ENCODE results near the gene BST1. TPM values are rescaled to one million over a fixed set of nuclear protein-coding genes. Genes with fewer than 3 reads are reported as not detected.

The BST1 gene
- total RNA-seq, 1 experiment from 2014 or later = not detected

GRCh38 chr4:15682242-15683142 lies 20.4 kb upstream of the BST1 start:
- H2AFZ ChIP-seq (ENCODE audit: low read length) = no peak overlapping the region
- Mint-ChIP-seq H3K9me3 (no peaks in the 10 kb centered on the region), H3K27ac (peak overlapping the region; percentile 100), H3K4me3 (peak overlapping the region; percentile 97 to 99), H3K4me1 (peaks cover 51 to 53% of the 10 kb centered on the region in 2 experiments), H3K27me3 (ENCODE audit: low read depth) (no peaks in the 10 kb centered on the region), H3K36me3 (ENCODE audit: insufficient read depth in 1 of 3, low read depth in 3 of 3) (peaks cover 17 to 28% (median 21%) of the 10 kb centered on the region in 3 experiments)
- no peak overlapping the region for H3K4ac ChIP-seq (ENCODE audit: low read depth, low read length)
- no peak overlapping the region for H4K5ac ChIP-seq (ENCODE audit: insufficient read length, low read depth, low read length)
- H3K27me3 ChIP-seq (ENCODE audit: insufficient read depth, low read length) = no peaks in the 10 kb centered on the region
- H3K9me3 ChIP-seq (ENCODE audit: control insufficient read depth, low read depth, low read length) = no peaks in the 10 kb centered on the region
- no peak overlapping the region for H4K91ac ChIP-seq (ENCODE audit: insufficient read length, low read depth, low read length)
- H2BK120ac ChIP-seq (ENCODE audit: low read depth, low read length, poor library complexity, severe bottlenecking) = no peak overlapping the region
- H2AK5ac ChIP-seq (ENCODE audit: insufficient read length, low read length) = no peak overlapping the region
- H3T11ph ChIP-seq (ENCODE audit: low read length) = no peak overlapping the region
- no peaks in the 10 kb centered on the region for H4K20me1 ChIP-seq (ENCODE audit: control insufficient read depth, insufficient read depth, insufficient read length)
- H3K79me2 ChIP-seq (ENCODE audit: insufficient read depth, low read length) = peaks cover 9% of the 10 kb centered on the region
- no peak overlapping the region; the same call in 1 of the 2 replicates for H3K14ac ChIP-seq (ENCODE audit: insufficient read depth, low read length)
- no peak for TF ChIP-seq CTCF (conservative IDR thresholded peaks at IDR 0.05)
- WGBS (ENCODE audit: extremely low coverage, insufficient read length, low lambda C conversion rate) = no CpG with 5 or more reads among the region's 6 CpGs
- H3K23me2 ChIP-seq (ENCODE audit: insufficient read length, low read depth, low read length, poor library complexity, severe bottlenecking) = peaks cover 4% of the 10 kb centered on the region
- H3K4me1 ChIP-seq (ENCODE audit: insufficient read depth, low read length) = peaks cover 10% of the 10 kb centered on the region; the same call in 1 of the 2 replicates
- no peak overlapping the region for H3K56ac ChIP-seq (ENCODE audit: insufficient read length, low read depth, low read length)
- H2BK5ac ChIP-seq (ENCODE audit: insufficient read length, low read length) = no peak overlapping the region
- no peak overlapping the region for H3K18ac ChIP-seq (ENCODE audit: insufficient read length, low read depth, low read length)
- peak overlapping the region; percentile 82 for H3K4me2 ChIP-seq (ENCODE audit: insufficient read depth, insufficient read length, low read length)
- no peak overlapping the region for H2BK20ac ChIP-seq (ENCODE audit: low read depth, low read length, poor library complexity, severe bottlenecking)
- H3K9ac ChIP-seq (ENCODE audit: extremely low read depth, insufficient read length, low read length) = peak overlapping the region; percentile 89
- H2BK15ac ChIP-seq (ENCODE audit: low read depth, low read length) = no peak overlapping the region
- H3K23ac ChIP-seq (ENCODE audit: insufficient read length, low read depth, low read length) = no peak overlapping the region
- no peak overlapping the region for H4K8ac ChIP-seq (replicated peaks; ENCODE audit: insufficient read length, low read depth, low read length)
- peak overlapping the region; percentile 95 for H3K27ac ChIP-seq (ENCODE audit: insufficient read length, low read depth, low read length)
- no peak for DNase-seq
- no peak overlapping the region for H2BK12ac ChIP-seq (ENCODE audit: insufficient read length, low read depth, low read length)
- H3K79me1 ChIP-seq (ENCODE audit: insufficient read depth, low read depth, low read length, poor library complexity, severe bottlenecking) = no peaks in the 10 kb centered on the region
